ENCODE data around the gene GAS7. TPM values are rescaled to one million over a fixed set of nuclear protein-coding genes. Genes with fewer than 3 reads are reported as not detected.

Gene GAS7
- total RNA-seq, 1 donor from 2014 or later, result 8.5 TPM

GRCh38 chr17:10055262-10055975 lies 143.0 kb downstream of the GAS7 start:
- no peaks in the 10 kb centered on the region for H3K79me2 ChIP-seq (ENCODE audit: insufficient read depth, low read length)
- Mint-ChIP-seq H3K36me3 (ENCODE audit: low read depth, unreplicated experiment) (no peaks in the 10 kb centered on the region), H3K4me1 (ENCODE audit: low read depth, unreplicated experiment) (peaks cover 7% of the 10 kb centered on the region)

DNA sequence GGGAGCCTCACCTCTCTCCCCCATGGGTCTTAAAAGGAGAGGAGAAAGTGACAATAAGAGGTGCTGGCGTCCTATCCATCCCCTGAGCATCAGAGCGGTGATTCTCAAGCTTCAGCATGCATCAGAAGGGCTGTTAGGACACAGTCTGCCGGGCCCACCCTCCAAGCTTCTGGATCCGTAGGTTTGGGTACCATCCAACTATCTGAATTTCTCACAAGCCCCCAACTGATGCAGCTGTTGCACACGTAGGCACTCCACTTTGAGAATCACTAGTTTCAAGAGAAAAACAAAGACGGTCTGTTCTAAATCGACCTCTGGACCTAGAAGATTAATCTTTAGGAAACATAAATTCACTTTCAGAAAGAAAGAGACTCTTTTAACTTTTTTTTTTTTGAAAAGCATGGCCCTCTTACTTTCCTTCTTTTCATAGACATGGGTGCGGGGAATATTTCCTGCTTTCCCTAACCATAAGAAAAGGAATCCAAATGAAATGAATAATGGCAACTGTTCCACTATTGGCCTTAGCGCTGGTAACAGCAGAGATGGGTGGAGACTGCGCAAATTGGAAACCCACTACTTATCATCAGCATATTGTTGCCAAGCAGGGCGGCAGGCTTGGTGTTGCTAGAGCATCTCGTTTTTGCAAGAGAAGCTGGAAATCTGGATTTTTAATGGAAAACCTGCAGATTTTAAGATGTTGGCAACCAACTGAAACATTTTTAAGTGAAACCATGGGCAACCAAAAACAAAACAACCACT lies 144.4 kb downstream of the GAS7 start:
- no peaks in the 10 kb centered on the region for H3K79me2 ChIP-seq (ENCODE audit: insufficient read depth, low read length)
- no peak overlapping the region for H3K4me3 ChIP-seq (ENCODE audit: insufficient read depth, low read depth, low read length)
- H4K20me1 ChIP-seq (ENCODE audit: insufficient read depth, low read length), result no peaks in the 10 kb centered on the region
- no peak overlapping the region for H3K4me2 ChIP-seq (ENCODE audit: low read length)
- DNase-seq (ENCODE audit: low read depth) (no peak), FAIRE-seq (no peak)
- no peak overlapping the region for H3K9ac ChIP-seq (ENCODE audit: low read length)
- Mint-ChIP-seq H3K36me3 (ENCODE audit: low read depth, unreplicated experiment) (no peaks in the 10 kb centered on the region), H3K9me3 (ENCODE audit: unreplicated experiment) (peaks cover 5% of the 10 kb centered on the region), H3K4me1 (ENCODE audit: low read depth, unreplicated experiment) (peaks cover 7% of the 10 kb centered on the region), H3K4me3 (ENCODE audit: unreplicated experiment) (no peak overlapping the region), H3K27ac (ENCODE audit: unreplicated experiment) (no peak overlapping the region), H3K27me3 (ENCODE audit: low read depth, unreplicated experiment) (peaks cover 22% of the 10 kb centered on the region)
- no peak overlapping the region for H2AFZ ChIP-seq (ENCODE audit: low read depth, low read length)
- no peaks in the 10 kb centered on the region for H3K9me3 ChIP-seq (ENCODE audit: insufficient read depth, low read depth, low read length)
- no peaks in the 10 kb centered on the region for H3K4me1 ChIP-seq (ENCODE audit: insufficient read depth, low read length)
- TF ChIP-seq EZH2 (IDR thresholded peaks at IDR 0.05; ENCODE audit: insufficient read depth, low read length), result no peak
- TF ChIP-seq, protein P1, sequence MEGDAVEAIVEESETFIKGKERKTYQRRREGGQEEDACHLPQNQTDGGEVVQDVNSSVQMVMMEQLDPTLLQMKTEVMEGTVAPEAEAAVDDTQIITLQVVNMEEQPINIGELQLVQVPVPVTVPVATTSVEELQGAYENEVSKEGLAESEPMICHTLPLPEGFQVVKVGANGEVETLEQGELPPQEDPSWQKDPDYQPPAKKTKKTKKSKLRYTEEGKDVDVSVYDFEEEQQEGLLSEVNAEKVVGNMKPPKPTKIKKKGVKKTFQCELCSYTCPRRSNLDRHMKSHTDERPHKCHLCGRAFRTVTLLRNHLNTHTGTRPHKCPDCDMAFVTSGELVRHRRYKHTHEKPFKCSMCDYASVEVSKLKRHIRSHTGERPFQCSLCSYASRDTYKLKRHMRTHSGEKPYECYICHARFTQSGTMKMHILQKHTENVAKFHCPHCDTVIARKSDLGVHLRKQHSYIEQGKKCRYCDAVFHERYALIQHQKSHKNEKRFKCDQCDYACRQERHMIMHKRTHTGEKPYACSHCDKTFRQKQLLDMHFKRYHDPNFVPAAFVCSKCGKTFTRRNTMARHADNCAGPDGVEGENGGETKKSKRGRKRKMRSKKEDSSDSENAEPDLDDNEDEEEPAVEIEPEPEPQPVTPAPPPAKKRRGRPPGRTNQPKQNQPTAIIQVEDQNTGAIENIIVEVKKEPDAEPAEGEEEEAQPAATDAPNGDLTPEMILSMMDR (IDR thresholded peaks at IDR 0.05; ENCODE audit: insufficient read depth, low read depth, low read length), result no peak
- H3K27ac ChIP-seq (ENCODE audit: low read depth, low read length), result no peak overlapping the region
- H3K27me3 ChIP-seq (ENCODE audit: insufficient read depth, low read length), result no peaks in the 10 kb centered on the region
- H3K36me3 ChIP-seq (ENCODE audit: insufficient read depth, low read length), result no peaks in the 10 kb centered on the region

More at GRCh38 chr17:10055262-10055975, 143.0 kb downstream of the GAS7 start:
- no peak overlapping the region for H3K4me3 Mint-ChIP-seq (ENCODE audit: unreplicated experiment)
- no peaks in the 10 kb centered on the region for H3K36me3 ChIP-seq (ENCODE audit: insufficient read depth, low read length)
- FAIRE-seq (no peak), DNase-seq (ENCODE audit: low read depth) (no peak)
- H3K9me3 ChIP-seq (ENCODE audit: insufficient read depth, low read depth, low read length), result no peaks in the 10 kb centered on the region
- H3K4me3 ChIP-seq (ENCODE audit: insufficient read depth, low read depth, low read length), result no peak overlapping the region
- no peak overlapping the region for H2AFZ ChIP-seq (ENCODE audit: low read depth, low read length)
- no peak overlapping the region for H3K9ac ChIP-seq (ENCODE audit: low read length)
- H3K27me3 Mint-ChIP-seq (ENCODE audit: low read depth, unreplicated experiment), result peaks cover 33% of the 10 kb centered on the region
- H3K27me3 ChIP-seq (ENCODE audit: insufficient read depth, low read length), result no peaks in the 10 kb centered on the region
- H4K20me1 ChIP-seq (ENCODE audit: insufficient read depth, low read length), result no peaks in the 10 kb centered on the region
- no peak overlapping the region for H3K4me2 ChIP-seq (ENCODE audit: low read length)
- no peak overlapping the region for H3K27ac Mint-ChIP-seq (ENCODE audit: unreplicated experiment)
- H3K4me1 ChIP-seq (ENCODE audit: insufficient read depth, low read length), result no peaks in the 10 kb centered on the region
- TF ChIP-seq, protein P1 (IDR thresholded peaks at IDR 0.05; ENCODE audit: insufficient read depth, low read depth, low read length), result no peak
- no peak for TF ChIP-seq EZH2 (IDR thresholded peaks at IDR 0.05; ENCODE audit: insufficient read depth, low read length)
- no peak overlapping the region for H3K27ac ChIP-seq (ENCODE audit: low read depth, low read length)
- H3K9me3 Mint-ChIP-seq (ENCODE audit: unreplicated experiment), result peaks cover 5% of the 10 kb centered on the region
